Activated naive CD4-positive, alpha-beta T cell treated with anti-CD3 and anti-CD28 coated beads, Interleukin-2, amount 50 U/mL, for 16 hours (primary cell): ENCODE measurements around the gene PRIMA1.

Experiments
- DNase-seq: peaks from one replicate; pipeline ENCODE4 v3.0.0-alpha.2; 2020

The PRIMA1 gene

DNA sequence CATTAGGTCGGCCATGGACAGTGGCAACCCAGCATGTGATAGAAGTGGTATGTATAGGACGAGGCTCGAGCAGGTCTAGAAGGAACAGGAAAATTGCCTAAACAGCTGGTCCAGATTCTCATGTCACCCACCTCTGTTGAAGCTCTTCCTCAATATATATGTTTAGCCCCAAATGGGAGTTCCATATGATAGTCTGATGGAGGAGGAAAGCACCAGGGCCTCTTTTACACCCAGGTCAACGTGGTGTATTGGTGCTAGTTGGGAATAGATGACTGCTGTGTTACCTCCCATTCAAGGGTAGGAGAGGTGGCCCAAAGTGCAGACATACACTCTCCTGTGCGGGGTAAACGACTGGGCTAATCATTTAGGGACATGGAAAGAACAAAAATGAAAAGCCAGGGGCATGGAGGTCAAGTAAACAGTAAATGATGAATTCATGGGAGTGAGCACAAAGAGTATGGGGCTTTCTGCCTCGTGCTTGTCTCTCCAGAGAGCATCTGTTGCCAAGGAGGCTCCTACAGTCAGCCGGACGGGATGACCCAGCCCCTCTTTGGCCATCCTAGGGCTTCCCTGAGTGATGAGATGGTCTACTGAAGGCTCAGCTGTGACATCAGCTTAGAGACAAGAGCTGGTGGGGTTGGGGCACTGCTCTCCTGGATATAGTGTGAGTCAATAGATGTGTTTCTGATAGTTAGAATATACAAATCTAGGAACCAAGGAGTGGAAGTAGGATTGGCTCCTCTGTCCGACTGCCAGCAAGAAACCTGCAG lies 5.5 kb upstream of the PRIMA1 start:
- no peak for DNase-seq

GRCh38 chr14:93792391-93792790 lies 4.1 kb upstream of the PRIMA1 start:
- no peak for DNase-seq

GRCh38 chr14:93790966-93791365 lies 2.7 kb upstream of the PRIMA1 start:
- DNase-seq = no peak

- DNase-seq = no peak
These were observed 1.2 kb upstream of the PRIMA1 start for GRCh38 chr14:93789228-93790130.

DNA sequence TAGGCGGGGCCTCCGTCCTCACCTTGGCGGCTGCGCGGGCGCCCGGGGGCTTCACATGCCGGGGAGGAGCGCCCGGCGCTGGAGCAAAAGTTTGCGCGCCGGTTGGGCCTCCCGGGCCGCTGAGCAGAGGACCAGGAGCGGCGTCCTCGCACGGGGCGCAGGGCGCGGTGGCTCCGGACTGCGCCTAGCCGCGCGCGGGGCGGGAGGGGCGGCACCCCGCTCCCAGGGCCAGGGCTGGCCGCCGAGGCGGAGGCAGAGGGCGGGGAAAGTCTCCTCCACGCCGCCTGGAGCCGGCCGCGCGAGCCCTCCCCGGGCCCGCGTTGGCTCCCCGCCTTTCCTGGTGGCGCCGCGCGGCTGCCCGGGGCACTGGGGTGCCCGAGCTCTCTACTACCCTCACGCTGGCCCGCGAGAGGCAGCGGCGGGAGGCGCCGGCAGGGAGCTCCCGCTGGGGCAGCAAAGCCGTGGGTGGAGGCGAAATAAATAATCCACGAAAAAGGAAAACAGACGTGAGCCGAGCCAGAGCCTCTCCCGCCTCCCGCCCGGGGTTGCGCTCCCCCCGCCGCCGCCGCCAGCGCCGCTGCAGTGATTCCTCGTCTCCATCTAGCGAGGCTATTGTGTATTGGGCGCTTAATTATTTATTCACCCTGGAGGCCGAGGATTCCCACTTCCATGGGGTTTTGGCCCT lies 400 bp upstream of the PRIMA1 start:
- DNase-seq = no peak

- DNase-seq = no peak
These were observed 606 bp downstream of the PRIMA1 start for GRCh38 chr14:93787465-93788292.

DNA sequence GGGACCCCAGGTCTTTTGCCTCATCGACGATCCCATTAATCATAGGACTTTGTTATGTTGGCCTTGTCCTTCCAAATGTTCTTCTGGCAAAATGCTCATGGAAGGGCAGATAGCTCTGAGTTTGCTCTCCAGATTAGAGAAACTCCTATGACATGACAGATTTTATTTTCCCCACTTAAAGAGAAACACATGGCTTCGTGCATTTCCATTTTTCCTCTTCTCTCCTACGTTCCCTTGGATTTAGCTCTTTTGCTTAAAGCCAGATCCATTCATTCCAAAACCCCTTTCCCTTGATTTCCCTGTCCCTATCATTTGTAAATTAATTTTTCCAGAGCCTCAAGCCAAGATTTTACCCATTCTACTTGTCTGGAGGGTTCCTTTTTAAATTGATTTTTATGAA lies 2.9 kb downstream of the PRIMA1 start:
- no peak for DNase-seq

DNA sequence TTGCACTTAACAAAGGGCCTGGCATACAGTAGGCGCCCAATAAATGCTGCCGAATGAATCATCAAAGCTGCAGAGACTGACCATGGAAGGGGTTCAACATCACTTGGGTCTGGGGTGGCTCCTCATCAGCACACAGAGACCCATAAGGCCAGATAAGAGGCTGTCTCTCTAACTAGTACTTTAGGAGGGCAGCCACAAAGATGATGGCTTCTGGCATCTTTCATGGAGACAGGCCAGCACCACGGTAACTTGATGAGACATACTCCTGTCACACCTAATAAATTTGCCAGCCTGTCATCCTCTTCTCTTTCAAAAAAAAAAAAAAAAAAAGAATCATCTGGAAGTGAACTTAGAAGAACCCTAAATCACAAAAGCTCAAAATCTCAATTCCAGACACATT lies 3.4 kb downstream of the PRIMA1 start:
- DNase-seq = no peak

- DNase-seq = no peak
These were observed 7.4 kb downstream of the PRIMA1 start for GRCh38 chr14:93780813-93781400.

DNA sequence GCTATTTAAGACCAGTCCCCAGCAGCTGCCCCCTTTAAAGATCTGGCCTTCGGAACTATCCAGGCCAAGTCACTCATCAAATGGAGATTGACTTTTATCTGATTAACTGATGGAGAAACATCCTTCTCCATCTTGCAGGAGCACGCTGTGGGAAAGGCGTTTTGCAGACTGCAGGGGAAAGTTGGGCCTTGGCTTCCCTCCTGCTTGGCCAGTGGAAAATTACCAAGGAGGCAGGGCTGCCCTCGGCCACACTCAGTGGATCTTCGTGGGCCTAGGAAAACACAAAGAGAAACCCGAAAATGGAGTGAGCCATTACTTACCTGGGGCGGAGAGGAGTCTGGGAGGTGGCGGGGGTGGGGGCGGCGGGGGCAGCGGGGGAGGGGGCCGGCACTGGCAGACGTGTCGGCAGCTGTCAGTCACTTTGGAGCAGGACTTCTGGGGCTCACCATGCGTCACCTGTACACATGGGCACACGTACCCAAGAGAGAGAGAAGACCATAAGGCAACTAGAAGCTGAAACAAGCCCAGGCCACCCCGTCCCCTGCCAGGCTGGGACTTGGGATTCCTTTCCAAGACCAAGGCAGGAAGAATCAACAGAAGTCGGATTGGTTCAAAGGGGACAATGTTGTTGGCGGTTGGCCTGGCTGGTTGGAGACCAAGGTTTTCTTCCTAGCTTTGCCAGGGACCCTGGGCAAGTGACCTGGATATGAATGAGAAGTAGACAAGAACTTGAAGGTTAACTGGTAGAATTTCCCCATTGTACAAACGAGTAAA lies 9.2 kb downstream of the PRIMA1 start:
- DNase-seq = no peak

DNA sequence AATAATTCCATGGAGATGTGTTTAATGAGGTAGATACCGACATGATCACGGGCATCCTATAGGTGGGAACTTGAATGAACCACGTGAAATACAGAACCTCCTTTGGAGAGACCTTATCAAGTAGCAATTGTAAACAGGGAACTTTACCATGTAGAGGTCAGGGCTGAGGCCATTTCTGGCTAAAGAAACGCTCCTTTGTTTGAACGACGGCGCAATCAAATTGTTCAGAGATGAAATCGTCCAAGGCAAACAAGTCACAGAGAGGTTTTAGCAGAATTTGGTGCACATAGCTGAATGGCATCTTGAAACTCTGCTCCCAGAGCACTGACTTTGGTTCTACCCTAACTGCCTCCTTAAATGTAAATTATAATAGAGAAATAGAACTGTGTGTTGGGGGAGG lies 9.8 kb downstream of the PRIMA1 start:
- DNase-seq = no peak

DNA sequence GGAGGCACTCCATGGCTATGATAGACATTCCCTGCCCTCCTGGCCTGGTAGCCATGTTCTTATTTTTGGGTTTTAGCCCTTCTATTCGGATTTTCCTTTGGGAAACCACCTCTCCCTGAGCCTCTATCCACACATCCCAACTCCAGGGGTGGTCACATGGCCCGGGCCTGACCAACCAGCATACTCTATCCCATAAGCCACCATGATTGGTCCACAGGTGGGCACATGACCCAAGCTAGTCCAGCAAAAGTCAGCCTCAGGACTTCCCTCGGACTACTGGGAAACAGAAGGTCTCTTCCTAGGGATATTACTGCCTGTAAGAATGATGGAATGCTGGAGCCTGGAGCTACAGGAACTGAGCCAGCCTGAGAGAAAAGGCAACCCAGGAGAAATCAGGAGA lies 12.5 kb downstream of the PRIMA1 start:
- DNase-seq = no peak

GRCh38 chr14:93775158-93775557 lies 13.1 kb downstream of the PRIMA1 start:
- no peak for DNase-seq

DNA sequence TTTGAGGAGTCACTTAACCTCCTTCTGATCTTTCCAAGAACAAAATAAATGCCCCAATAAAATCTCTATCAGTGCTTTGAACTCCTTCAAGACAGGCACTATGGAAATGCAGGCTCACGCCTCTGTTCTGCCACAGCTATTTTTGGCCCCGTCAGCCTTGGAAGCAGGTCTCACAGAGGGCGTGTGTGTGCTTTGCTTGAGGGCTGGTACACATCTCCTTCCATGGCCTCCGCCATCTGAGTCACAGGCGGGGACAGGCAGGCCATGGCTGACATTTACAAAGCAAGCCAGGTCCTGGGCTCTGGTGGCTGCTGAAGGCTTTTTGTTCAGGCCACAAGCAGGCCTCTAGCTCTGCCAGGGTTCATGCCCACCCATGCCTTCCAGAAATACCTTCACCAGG lies 16.0 kb downstream of the PRIMA1 start:
- DNase-seq = no peak

DNA sequence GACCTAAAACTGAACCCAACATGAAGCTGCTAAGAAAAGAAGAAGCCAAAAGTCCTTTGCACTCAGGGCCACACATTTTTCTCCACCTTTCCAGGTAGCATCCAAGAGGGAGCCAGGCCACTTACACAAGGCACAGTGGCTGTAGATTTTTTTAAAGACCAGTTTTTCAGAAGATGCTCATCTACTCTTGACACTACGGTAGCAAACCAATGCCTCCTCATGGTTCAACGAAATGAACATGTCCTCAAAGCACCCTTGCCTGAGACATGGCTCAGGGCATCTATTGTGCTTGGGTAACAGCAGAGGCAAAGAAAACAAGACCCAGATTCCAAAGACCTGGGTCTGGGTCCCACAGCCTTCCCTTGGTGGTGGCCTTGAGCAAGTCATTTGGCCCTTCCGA lies 22.3 kb downstream of the PRIMA1 start:
- no peak for DNase-seq

- DNase-seq = no peak
These were observed 23.1 kb downstream of the PRIMA1 start for GRCh38 chr14:93765155-93765554.

DNA sequence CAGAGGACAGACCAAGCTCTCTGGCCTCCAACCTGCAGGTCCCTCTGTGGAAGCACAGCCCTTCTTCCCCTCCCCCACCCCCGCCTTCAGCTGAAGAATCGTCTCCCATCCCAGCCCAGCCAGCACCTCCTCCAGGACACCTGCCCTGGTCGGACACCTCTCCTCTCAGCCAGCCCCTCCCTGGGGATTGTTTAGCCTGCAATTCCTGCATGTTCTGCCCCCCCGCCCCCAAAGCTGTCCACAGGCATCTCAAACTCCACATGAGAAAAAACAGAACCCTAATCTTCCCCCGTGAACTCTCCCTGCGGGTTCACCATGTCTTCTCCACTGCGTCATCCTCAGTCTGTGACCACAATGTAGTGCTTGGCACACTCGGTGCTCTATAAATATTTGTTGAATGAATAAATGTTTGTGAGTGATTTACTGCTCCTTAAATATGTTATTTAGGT lies 24.1 kb downstream of the PRIMA1 start:
- no peak for DNase-seq

DNA sequence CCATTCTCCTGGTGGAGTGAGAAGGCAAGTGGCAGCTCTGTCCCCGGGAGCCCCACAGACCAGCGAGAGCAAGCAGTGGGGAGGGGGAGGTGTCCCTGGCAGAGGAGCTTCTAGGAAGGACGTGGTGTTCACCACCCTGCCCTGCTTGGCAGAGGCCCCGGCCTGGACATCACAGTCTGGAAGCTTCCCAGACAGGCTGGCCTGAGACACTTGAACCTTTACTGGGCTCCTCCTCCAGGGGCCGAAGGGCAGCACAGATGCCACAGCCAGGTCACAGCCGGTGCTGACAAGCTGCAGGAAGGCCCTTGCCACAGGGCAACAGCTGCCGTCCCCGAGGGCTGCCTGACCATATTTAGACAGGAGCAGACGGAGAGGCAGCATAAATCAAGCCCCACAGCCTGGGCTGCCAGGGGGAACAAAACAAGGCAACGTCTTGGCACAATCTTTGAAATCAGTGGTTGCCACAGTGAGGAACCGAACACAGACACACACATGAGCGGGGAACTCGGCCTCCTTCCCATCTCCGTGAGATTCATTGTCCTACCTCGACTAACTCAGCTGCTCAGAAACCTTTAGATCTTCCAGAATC lies 28.5 kb downstream of the PRIMA1 start:
- DNase-seq = no peak

- DNase-seq = no peak
These were observed 31.1 kb downstream of the PRIMA1 start for GRCh38 chr14:93757206-93757605.

DNA sequence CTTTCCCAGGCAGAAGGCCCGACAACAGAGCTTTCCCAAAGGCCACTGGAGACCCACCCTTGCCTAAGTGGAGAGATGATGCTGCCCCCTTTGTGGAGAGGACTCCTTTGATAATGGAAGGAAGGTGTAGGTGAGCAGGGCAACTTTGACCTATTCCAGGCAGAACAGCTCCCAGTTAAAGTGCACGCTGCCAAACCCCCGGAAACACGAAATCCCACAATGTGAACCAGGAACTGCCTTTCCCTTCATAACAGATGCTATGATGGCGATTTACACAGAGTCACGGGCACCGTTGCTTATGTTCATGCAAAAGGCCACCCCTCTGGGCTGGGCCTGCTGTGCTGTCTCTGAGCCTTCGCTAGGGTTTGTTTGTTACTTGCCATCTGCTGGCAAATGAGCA lies 34.6 kb downstream of the PRIMA1 start:
- no peak for DNase-seq

- no peak for DNase-seq
These were observed 35.2 kb downstream of the PRIMA1 start for GRCh38 chr14:93752980-93753561.
